Uterus (tissue), 4 donors: ENCODE data around the gene FOS. TPM values are rescaled to one million over a fixed set of nuclear protein-coding genes. Genes with fewer than 3 reads are reported as not detected.

Experiments
- DNase-seq, 2 donors: peaks; one replicate each; pipeline ENCODE4 v3.0.0-alpha.2; 2019 to 2020
- H3K27ac ChIP-seq, 2 donors: fragments of 200-600 bp; sonication (generic); 1 replicate in 1 of 2; 2 replicates in 1 of 2; pipeline ENCODE4 v1.5.1; 2016 to 2018
- H3K27me3 ChIP-seq, 2 donors: fragments of 200-600 bp; sonication (generic); one replicate each; pipeline ENCODE4 v1.5.1; 2018 to 2019; ENCODE audit warnings: control low read depth in 1 of 2
- H3K36me3 ChIP-seq, 2 donors: fragments of 200-600 bp; sonication (generic); one replicate each; pipeline ENCODE4 v1.5.1; 2019; ENCODE audit warnings: control low read depth in 1 of 2
- H3K4me1 ChIP-seq, 2 donors: fragments of 200-600 bp; sonication (generic); one replicate each; pipeline ENCODE4 v1.5.1; 2018 to 2019; ENCODE audit warnings: control low read depth in 1 of 2
- H3K4me3 ChIP-seq, 2 donors: fragments of 200-600 bp; sonication (generic); 1 replicate in 1 of 2; 2 replicates in 1 of 2; pipeline ENCODE4 v1.5.1; 2018 to 2019; ENCODE audit warnings: mild to moderate bottlenecking in 1 of 2
- H3K9me3 ChIP-seq, 2 donors: fragments of 200-600 bp; sonication (generic); one replicate each; pipeline ENCODE4 v1.5.1; 2019; ENCODE audit warnings: control low read depth in 1 of 2
- CTCF ChIP-seq, 4 experiments: fragments of 200-600 bp in 2 of 4; fragments of 450-650 bp in 2 of 4; sonication (generic) in 2 of 4; IDR thresholded peaks; one replicate each; pipeline ENCODE4 v1.5.1; 2016 to 2019; ENCODE audit warnings: antibody characterized with exemption in 4 of 4, mild to moderate bottlenecking in 2 of 4, moderate library complexity in 1 of 4
- POLR2A ChIP-seq, 2 donors: fragments of 450-650 bp; IDR thresholded peaks; one replicate each; pipeline ENCODE4 v1.6.1; 2016; ENCODE audit warnings: antibody characterized with exemption in 2 of 2, mild to moderate bottlenecking in 1 of 2, moderate library complexity in 1 of 2
- intact Hi-C: fragments of 100-400 bp; cut with DNase I; formaldehyde crosslinking; loops from one replicate; pipeline ENCODE4 v1.15.1; 2023; ENCODE audit warnings: low total_unique reads
- total RNA-seq, 4 donors: library from RNA; depleted of rRNA in 3 of 4; stranded (reverse); fragments of >200 nt in 3 of 4; gene quantifications; one replicate each; pipeline versions ENCODE4 v1.1.0 to v1.2.4, GENCODE V29; 2014 to 2023
- donor health status: DM: yes; HTN: yes; CAD: no.

The FOS gene
- total RNA-seq, 4 donors from 2014 or later: 29.2 to 1,111 (median 137) TPM

GRCh38 chr14:75277008-75277814 lies 1.4 kb upstream of the FOS start:
- no peaks in the 10 kb centered on the region for H3K36me3 ChIP-seq
- H3K27me3 ChIP-seq: no peaks in the 10 kb centered on the region
- peak; percentile 79 to 98 for TF ChIP-seq POLR2A (IDR thresholded peaks at IDR 0.05)
- peak in 2 of 4 experiments; percentile 2 to 28 for TF ChIP-seq CTCF (IDR thresholded peaks at IDR 0.05)
- intact Hi-C loops: no loop called here
- peaks cover 13 to 21% of the 10 kb centered on the region in 2 donors for H3K4me1 ChIP-seq
- peak overlapping the region; percentile 68 to 79 for H3K4me3 ChIP-seq
- H3K9me3 ChIP-seq: no peaks in the 10 kb centered on the region
- peak; percentile 96 to 97 for DNase-seq
- peak overlapping the region; percentile 98 to 99 for H3K27ac ChIP-seq

GRCh38 chr14:75277815-75278421 lies 710 bp upstream of the FOS start:
- H3K9me3 ChIP-seq: no peaks in the 10 kb centered on the region
- peak overlapping the region; percentile 98 to 99 for H3K27ac ChIP-seq
- DNase-seq: no peak
- TF ChIP-seq POLR2A (IDR thresholded peaks at IDR 0.05) (no peak), CTCF (IDR thresholded peaks at IDR 0.05) (no peak)
- H3K4me1 ChIP-seq: peaks cover 13 to 21% of the 10 kb centered on the region in 2 donors
- no peaks in the 10 kb centered on the region for H3K27me3 ChIP-seq
- H3K4me3 ChIP-seq: peak overlapping the region; percentile 68 to 79
- no peaks in the 10 kb centered on the region for H3K36me3 ChIP-seq
- intact Hi-C loops: loop anchor here (2.0 kb wide), 1 partner anchor 19 kb away; no protein-coding TSS in a partner anchor

- peak; percentile 30 to 47 for TF ChIP-seq POLR2A (IDR thresholded peaks at IDR 0.05)
- TF ChIP-seq CTCF (IDR thresholded peaks at IDR 0.05): no peak
- H3K4me1 ChIP-seq: peaks cover 13 to 21% of the 10 kb centered on the region in 2 donors
- DNase-seq: peak; percentile 72 to 75
- no peaks in the 10 kb centered on the region for H3K36me3 ChIP-seq
- H3K9me3 ChIP-seq: no peaks in the 10 kb centered on the region
- peak overlapping the region; percentile 98 to 99 for H3K27ac ChIP-seq
- intact Hi-C loops: loop anchor here (2.0 kb wide), 1 partner anchor 20 kb away; no protein-coding TSS in a partner anchor
- H3K4me3 ChIP-seq: peak overlapping the region; percentile 68 to 79
- H3K27me3 ChIP-seq: no peaks in the 10 kb centered on the region
Measured at GRCh38 chr14:75279153-75279762, 630 bp downstream of the FOS start.

GRCh38 chr14:75279763-75280290 lies 1.2 kb downstream of the FOS start:
- peaks cover 13 to 21% of the 10 kb centered on the region in 2 donors for H3K4me1 ChIP-seq
- peak; percentile 45 to 56 for DNase-seq

More at GRCh38 chr14:75279763-75280290, 1.2 kb downstream of the FOS start:
- Histone ChIP-seq H3K27me3 (no peaks in the 10 kb centered on the region), H3K27ac (peak overlapping the region; percentile 98 to 99), H3K9me3 (no peaks in the 10 kb centered on the region), H3K4me3 (peak overlapping the region; percentile 68 to 79), H3K36me3 (no peaks in the 10 kb centered on the region)
- TF ChIP-seq POLR2A (IDR thresholded peaks at IDR 0.05) (no peak), CTCF (IDR thresholded peaks at IDR 0.05) (no peak)
- intact Hi-C loops: loop anchor here (2.0 kb wide), 1 partner anchor 21 kb away; no protein-coding TSS in a partner anchor
